Gastroesophageal sphincter (tissue), 4 donors: ENCODE measurements around the gene PKHD1. TPM values are rescaled to one million over a fixed set of nuclear protein-coding genes. Genes with fewer than 3 reads are reported as not detected.

Experiments used
- ATAC-seq: fragments of 150-250 bp; one replicate; pipeline ENCODE4 v1.9.1; 2016; ENCODE audit warnings: mild to moderate bottlenecking, moderate library complexity
- H3K27ac ChIP-seq, 4 donors: fragments of 200-600 bp; sonication (generic) in 3 of 4; 1 replicate in 3 of 4; 2 replicates in 1 of 4; pipeline ENCODE4 v1.5.1; 2016 to 2019
- H3K27me3 ChIP-seq: fragments of 200-600 bp; sonication (generic); one replicate; pipeline ENCODE4 v1.5.1; 2019
- H3K36me3 ChIP-seq, 2 donors: fragments of 200-600 bp; sonication (generic); one replicate each; pipeline ENCODE4 v1.5.1; 2019; ENCODE audit warnings: control low read depth in 1 of 2
- H3K4me1 ChIP-seq, 3 donors: fragments of 200-600 bp; sonication (generic); 1 replicate in 2 of 3; 2 replicates in 1 of 3; pipeline ENCODE4 v1.5.1; 2016 to 2019; ENCODE audit warnings: control low read depth in 2 of 3
- H3K4me3 ChIP-seq, 2 donors: fragments of 200-600 bp; sonication (generic); one replicate each; pipeline ENCODE4 v1.5.1; 2019; ENCODE audit warnings: mild to moderate bottlenecking in 1 of 2, moderate library complexity in 1 of 2
- H3K9me3 ChIP-seq, 3 donors: fragments of 200-600 bp; sonication (generic); one replicate each; pipeline ENCODE4 v1.5.1; 2017 to 2019; ENCODE audit warnings: control low read depth in 2 of 3
- CTCF ChIP-seq, 4 experiments: fragments of 200-600 bp in 2 of 4; fragments of 450-650 bp in 2 of 4; sonication (generic) in 1 of 4; IDR thresholded peaks; one replicate each; pipeline ENCODE4 v1.5.1; 2017 to 2019; ENCODE audit warnings: antibody characterized with exemption in 4 of 4, mild to moderate bottlenecking in 2 of 4, moderate library complexity in 2 of 4
- EP300 ChIP-seq: sonication (generic); formaldehyde crosslinking; IDR thresholded peaks from one replicate; pipeline ENCODE4 v1.6.1; 2017; ENCODE audit warnings: antibody characterized with exemption, mild to moderate bottlenecking
- POLR2A ChIP-seq, 2 donors: fragments of 450-650 bp; IDR thresholded peaks; one replicate each; pipeline ENCODE4 v1.6.1; 2017; ENCODE audit warnings: antibody characterized with exemption in 2 of 2, mild to moderate bottlenecking in 2 of 2, moderate library complexity in 1 of 2
- POLR2AphosphoS5 ChIP-seq: sonication (generic); formaldehyde crosslinking; IDR thresholded peaks from one replicate; pipeline ENCODE4 v1.6.1; 2017; ENCODE audit warnings: antibody characterized with exemption
- WGBS, 2 donors: methylation state at CpG; one replicate each; pipeline ENCODE4 v1.1.5; 2018; ENCODE audit warnings: low coverage in 1 of 2; 5-methylcytosine and 5-hydroxymethylcytosine counted together
- total RNA-seq, 4 donors: library from RNA; depleted of rRNA; stranded (reverse); fragments of >200 nt; gene quantifications; one replicate each; pipeline ENCODE4 v1.1.0, GENCODE V29; 2016

The PKHD1 gene
- total RNA-seq, 4 donors from 2014 or later, result under 0.01 TPM; not detected in 3

GRCh38 chr6:51820555-51820954, 266.9 kb downstream of the PKHD1 start:
- no peak for TF ChIP-seq POLR2A (IDR thresholded peaks at IDR 0.05)
- TF ChIP-seq CTCF (IDR thresholded peaks at IDR 0.05), result no peak
- no peak for TF ChIP-seq EP300
- H3K9me3 ChIP-seq, result no peaks in the 10 kb centered on the region
- H3K27ac ChIP-seq, result no peak overlapping the region
- H3K36me3 ChIP-seq, result no peaks in the 10 kb centered on the region
- H3K4me1 ChIP-seq, result no peaks in the 10 kb centered on the region
- no peak overlapping the region for H3K4me3 ChIP-seq
- ATAC-seq, result no peak
- no peaks in the 10 kb centered on the region for H3K27me3 ChIP-seq

- Histone ChIP-seq H3K36me3 (no peaks in the 10 kb centered on the region), H3K27ac (no peak overlapping the region), H3K4me1 (no peaks in the 10 kb centered on the region), H3K27me3 (no peaks in the 10 kb centered on the region), H3K9me3 (no peaks in the 10 kb centered on the region), H3K4me3 (no peak overlapping the region)
- ATAC-seq, result no peak
- WGBS, 2 donors, result 53 to 60% methylated on average over 6 of the region's 6 CpGs
- TF ChIP-seq EP300, result no peak
- TF ChIP-seq POLR2A (IDR thresholded peaks at IDR 0.05), result no peak
- no peak for TF ChIP-seq CTCF (IDR thresholded peaks at IDR 0.05)
- no peak for TF ChIP-seq POLR2AphosphoS5
Measured at GRCh38 chr6:51818520-51819022, 268.8 kb downstream of the PKHD1 start.

GRCh38 chr6:51817832-51818231, 269.6 kb downstream of the PKHD1 start:
- 67 to 73% methylated on average over 5 to 7 of the region's 7 CpGs for WGBS, 2 donors
- TF ChIP-seq CTCF (IDR thresholded peaks at IDR 0.05) (no peak), POLR2A (IDR thresholded peaks at IDR 0.05) (no peak), EP300 (no peak), POLR2AphosphoS5 (no peak)
- no peak overlapping the region for H3K27ac ChIP-seq
- H3K27me3 ChIP-seq, result no peaks in the 10 kb centered on the region
- ATAC-seq, result no peak
- H3K36me3 ChIP-seq, result no peaks in the 10 kb centered on the region
- no peaks in the 10 kb centered on the region for H3K4me1 ChIP-seq
- H3K9me3 ChIP-seq, result no peaks in the 10 kb centered on the region
- no peak overlapping the region for H3K4me3 ChIP-seq

- Histone ChIP-seq H3K36me3 (no peaks in the 10 kb centered on the region), H3K4me1 (no peaks in the 10 kb centered on the region), H3K27me3 (no peaks in the 10 kb centered on the region), H3K4me3 (no peak overlapping the region), H3K27ac (no peak overlapping the region), H3K9me3 (peaks cover 0 to 10% (median 0%) of the 10 kb centered on the region in 3 donors)
- no peak for ATAC-seq
- WGBS, 2 donors, result 50% methylated on average over 1 of the region's 1 CpG; no CpG with 5 or more reads in 1 of the 2 donors
- TF ChIP-seq EP300 (no peak), CTCF (IDR thresholded peaks at IDR 0.05) (no peak), POLR2AphosphoS5 (no peak), POLR2A (IDR thresholded peaks at IDR 0.05) (no peak)
Measured at GRCh38 chr6:51814418-51814817, 273.0 kb downstream of the PKHD1 start.

GRCh38 chr6:51813904-51814303, 273.5 kb downstream of the PKHD1 start:
- no peaks in the 10 kb centered on the region for H3K27me3 ChIP-seq
- H3K9me3 ChIP-seq, result peaks cover 0 to 13% (median 0%) of the 10 kb centered on the region in 3 donors
- H3K4me3 ChIP-seq, result no peak overlapping the region
- no peak for ATAC-seq
- no peaks in the 10 kb centered on the region for H3K36me3 ChIP-seq
- H3K4me1 ChIP-seq, result no peaks in the 10 kb centered on the region
- TF ChIP-seq POLR2A (IDR thresholded peaks at IDR 0.05) (no peak), EP300 (no peak), CTCF (IDR thresholded peaks at IDR 0.05) (no peak), POLR2AphosphoS5 (no peak)
- 17% methylated on average over 1 of the region's 1 CpG; no CpG with 5 or more reads in 1 of the 2 donors for WGBS, 2 donors
- H3K27ac ChIP-seq, result no peak overlapping the region
